Uterus (tissue), 2 donors: ENCODE measurements around the gene SLC25A39.
"Not testable (repeated sequence)": the region's sequence is repeated elsewhere in the genome, so short reads cannot be mapped to it uniquely, and the experiment has no call there.

Source experiments
- POLR2A ChIP-seq, 2 donors: fragments of 450-650 bp; IDR thresholded peaks; one replicate each; pipeline ENCODE4 v1.6.1; 2016; ENCODE audit warnings: antibody characterized with exemption in 2 of 2, mild to moderate bottlenecking in 1 of 2, moderate library complexity in 1 of 2
- TF ChIP-seq, protein P1 (sequence below), 4 experiments: fragments of 200-600 bp in 2 of 4; fragments of 450-650 bp in 2 of 4; sonication (generic) in 2 of 4; IDR thresholded peaks; one replicate each; pipeline ENCODE4 v1.5.1; 2016 to 2019; ENCODE audit warnings: antibody characterized with exemption in 4 of 4, mild to moderate bottlenecking in 2 of 4, moderate library complexity in 1 of 4

DNA sequence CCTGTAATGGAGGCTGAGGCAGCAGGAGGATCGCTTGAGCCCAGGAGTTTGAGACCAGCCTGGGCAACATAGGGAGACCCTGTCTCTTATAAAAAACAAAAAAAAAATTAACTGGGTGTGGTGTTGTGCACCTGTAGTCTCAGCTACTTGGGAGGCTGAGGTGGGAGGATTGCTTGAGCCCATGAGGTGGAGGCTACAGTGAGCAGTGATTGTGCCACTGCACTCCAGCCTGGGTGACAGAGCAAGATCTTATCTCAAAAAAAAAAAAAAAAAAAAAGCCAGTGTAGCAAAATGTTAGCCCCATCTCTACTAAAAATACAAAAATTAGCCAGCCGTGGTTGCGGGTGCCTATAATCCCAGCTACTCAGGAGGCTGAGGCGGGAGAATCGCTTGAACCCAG lies 5.6 kb upstream of the SLC25A39 start:
- TF ChIP-seq, protein P1, sequence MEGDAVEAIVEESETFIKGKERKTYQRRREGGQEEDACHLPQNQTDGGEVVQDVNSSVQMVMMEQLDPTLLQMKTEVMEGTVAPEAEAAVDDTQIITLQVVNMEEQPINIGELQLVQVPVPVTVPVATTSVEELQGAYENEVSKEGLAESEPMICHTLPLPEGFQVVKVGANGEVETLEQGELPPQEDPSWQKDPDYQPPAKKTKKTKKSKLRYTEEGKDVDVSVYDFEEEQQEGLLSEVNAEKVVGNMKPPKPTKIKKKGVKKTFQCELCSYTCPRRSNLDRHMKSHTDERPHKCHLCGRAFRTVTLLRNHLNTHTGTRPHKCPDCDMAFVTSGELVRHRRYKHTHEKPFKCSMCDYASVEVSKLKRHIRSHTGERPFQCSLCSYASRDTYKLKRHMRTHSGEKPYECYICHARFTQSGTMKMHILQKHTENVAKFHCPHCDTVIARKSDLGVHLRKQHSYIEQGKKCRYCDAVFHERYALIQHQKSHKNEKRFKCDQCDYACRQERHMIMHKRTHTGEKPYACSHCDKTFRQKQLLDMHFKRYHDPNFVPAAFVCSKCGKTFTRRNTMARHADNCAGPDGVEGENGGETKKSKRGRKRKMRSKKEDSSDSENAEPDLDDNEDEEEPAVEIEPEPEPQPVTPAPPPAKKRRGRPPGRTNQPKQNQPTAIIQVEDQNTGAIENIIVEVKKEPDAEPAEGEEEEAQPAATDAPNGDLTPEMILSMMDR (IDR thresholded peaks at IDR 0.05) = not testable (repeated sequence)
- TF ChIP-seq POLR2A (IDR thresholded peaks at IDR 0.05) = not testable (repeated sequence)
